Measurements from ENCODE around the gene PROX2. TPM values are rescaled to one million over a fixed set of nuclear protein-coding genes. Genes with fewer than 3 reads are reported as not detected.

Gene PROX2
- total RNA-seq, 2 experiments from 2014 or later, result 0.07 to 0.41 TPM

- Mint-ChIP-seq H3K9me3 (no peaks in the 10 kb centered on the region), H3K27me3 (ENCODE audit: low read depth) (no peaks in the 10 kb centered on the region), H3K27ac (no peak overlapping the region), H3K4me3 (peak overlapping the region; percentile 7), H3K4me1 (ENCODE audit: low read depth) (peaks cover 16% of the 10 kb centered on the region), H3K36me3 (ENCODE audit: low read depth) (no peaks in the 10 kb centered on the region)
- CTCF ChIA-PET, result interaction anchor here (0.6 to 2.9 kb wide), 8 partner anchors 8 to 221 kb away, joined by 3 to 18 read pairs (median 6); partner anchors contain the start of gene PROX2
- peak; percentile 64 for DNase-seq
- intact Hi-C loops (cut with micrococcal nuclease), result no loop called here
Observed at GRCh38 chr14:74867673-74868072, 8.3 kb downstream of the PROX2 start.

- Mint-ChIP-seq H3K4me1 (ENCODE audit: low read depth) (peaks cover 16% of the 10 kb centered on the region), H3K4me3 (no peak overlapping the region), H3K9me3 (no peaks in the 10 kb centered on the region), H3K36me3 (ENCODE audit: low read depth) (no peaks in the 10 kb centered on the region), H3K27me3 (ENCODE audit: low read depth) (no peaks in the 10 kb centered on the region), H3K27ac (no peak overlapping the region)
- CTCF ChIA-PET, result interaction anchor here (0.6 to 2.9 kb wide), 6 partner anchors 9 to 221 kb away, joined by 3 to 18 read pairs (median 6); partner anchors contain the start of gene PROX2
- no peak for DNase-seq
- intact Hi-C loops (cut with micrococcal nuclease), result no loop called here
Observed at GRCh38 chr14:74866708-74867389, 9.1 kb downstream of the PROX2 start.

- Mint-ChIP-seq H3K36me3 (ENCODE audit: low read depth) (no peaks in the 10 kb centered on the region), H3K4me1 (ENCODE audit: low read depth) (peaks cover 18% of the 10 kb centered on the region), H3K9me3 (no peaks in the 10 kb centered on the region), H3K27me3 (ENCODE audit: low read depth) (no peaks in the 10 kb centered on the region), H3K4me3 (no peak overlapping the region), H3K27ac (no peak overlapping the region)
- intact Hi-C loops (cut with micrococcal nuclease), result no loop called here
- CTCF ChIA-PET, result interaction anchor here (0.7 to 15.1 kb wide), 5 partner anchors 11 to 73 kb away, joined by 3 to 379 read pairs (median 5); no protein-coding TSS in a partner anchor
- no peak for DNase-seq
Observed at GRCh38 chr14:74865156-74865555, 10.8 kb downstream of the PROX2 start.

- no peak overlapping the region for H3K4me3 Mint-ChIP-seq
- no peaks in the 10 kb centered on the region for H3K36me3 Mint-ChIP-seq (ENCODE audit: low read depth)
- no peaks in the 10 kb centered on the region for H3K9me3 Mint-ChIP-seq
- H3K4me1 Mint-ChIP-seq (ENCODE audit: low read depth), result peaks cover 18% of the 10 kb centered on the region
- DNase-seq, result no peak
- CTCF ChIA-PET, result interaction anchor here (0.8 to 15.1 kb wide), 7 partner anchors 12 to 225 kb away, joined by 3 to 379 read pairs (median 5); partner anchors contain the start of gene PROX2
- no peak overlapping the region for H3K27ac Mint-ChIP-seq
- H3K27me3 Mint-ChIP-seq (ENCODE audit: low read depth), result no peaks in the 10 kb centered on the region
- intact Hi-C loops (cut with micrococcal nuclease), result no loop called here
Observed at GRCh38 chr14:74864198-74864597, 11.7 kb downstream of the PROX2 start.

- intact Hi-C loops (cut with micrococcal nuclease), result no loop called here
- CTCF ChIA-PET, result interaction anchor here (1.0 to 15.1 kb wide), 11 partner anchors 9 to 254 kb away, joined by 3 to 379 read pairs (median 40); partner anchors contain the start of gene PROX2
- Mint-ChIP-seq H3K27me3 (ENCODE audit: low read depth) (no peaks in the 10 kb centered on the region), H3K9me3 (no peaks in the 10 kb centered on the region), H3K4me1 (ENCODE audit: low read depth) (peaks cover 18% of the 10 kb centered on the region), H3K36me3 (ENCODE audit: low read depth) (no peaks in the 10 kb centered on the region), H3K4me3 (no peak overlapping the region), H3K27ac (no peak overlapping the region)
- DNase-seq, result no peak
Observed at GRCh38 chr14:74863274-74863673, 12.7 kb downstream of the PROX2 start.

- Mint-ChIP-seq H3K4me3 (no peak overlapping the region), H3K9me3 (no peaks in the 10 kb centered on the region), H3K36me3 (ENCODE audit: low read depth) (no peaks in the 10 kb centered on the region), H3K27ac (no peak overlapping the region), H3K4me1 (ENCODE audit: low read depth) (peaks cover 6% of the 10 kb centered on the region), H3K27me3 (ENCODE audit: low read depth) (no peaks in the 10 kb centered on the region)
- CTCF ChIA-PET, result interaction anchor here (0.6 to 15.1 kb wide), 37 partner anchors 9 to 700 kb away, joined by 3 to 379 read pairs (median 7); partner anchors contain the start of genes EIF2B2, MLH3, PROX2 and YLPM1
- intact Hi-C loops (cut with micrococcal nuclease), result loop anchor here (1.0 to 2.0 kb wide), 3 partner anchors 44 to 441 kb away; no protein-coding TSS in a partner anchor
- DNase-seq, result no peak
Observed at GRCh38 chr14:74861734-74862090, 14.2 kb downstream of the PROX2 start.

GRCh38 chr14:74860899-74861733 is 14.8 kb downstream of the PROX2 start:
- H3K36me3 Mint-ChIP-seq (ENCODE audit: low read depth), result no peaks in the 10 kb centered on the region
- no peak overlapping the region for H3K27ac Mint-ChIP-seq
- peaks cover 2% of the 10 kb centered on the region for H3K4me1 Mint-ChIP-seq (ENCODE audit: low read depth)
- CTCF ChIA-PET, result interaction anchor here (0.6 to 15.1 kb wide), 57 partner anchors 9 to 701 kb away, joined by 3 to 379 read pairs (median 5); partner anchors contain the start of genes EIF2B2, MLH3, PROX2 and RPS6KL1
- DNase-seq, result peak; percentile 97
- no peaks in the 10 kb centered on the region for H3K9me3 Mint-ChIP-seq
- no peaks in the 10 kb centered on the region for H3K27me3 Mint-ChIP-seq (ENCODE audit: low read depth)
- intact Hi-C loops (cut with micrococcal nuclease), result loop anchor here (1.0 to 2.0 kb wide), 3 partner anchors 44 to 442 kb away; no protein-coding TSS in a partner anchor
- no peak overlapping the region for H3K4me3 Mint-ChIP-seq

- DNase-seq, result no peak
- Mint-ChIP-seq H3K27me3 (ENCODE audit: low read depth) (no peaks in the 10 kb centered on the region), H3K9me3 (no peaks in the 10 kb centered on the region), H3K4me1 (ENCODE audit: low read depth) (peaks cover 2% of the 10 kb centered on the region), H3K36me3 (ENCODE audit: low read depth) (no peaks in the 10 kb centered on the region), H3K27ac (no peak overlapping the region), H3K4me3 (no peak overlapping the region)
- CTCF ChIA-PET, result interaction anchor here (0.6 to 15.1 kb wide), 35 partner anchors 7 to 443 kb away, joined by 3 to 379 read pairs (median 7); partner anchors contain the start of genes EIF2B2, LTBP2, PROX2 and YLPM1
- intact Hi-C loops (cut with micrococcal nuclease), result loop anchor here (2.0 kb wide), 1 partner anchor 443 kb away; no protein-coding TSS in a partner anchor
Observed at GRCh38 chr14:74859757-74860552, 16.0 kb downstream of the PROX2 start.

- Mint-ChIP-seq H3K4me1 (ENCODE audit: low read depth) (peaks cover 12% of the 10 kb centered on the region), H3K4me3 (no peak overlapping the region), H3K36me3 (ENCODE audit: low read depth) (no peaks in the 10 kb centered on the region), H3K9me3 (no peaks in the 10 kb centered on the region), H3K27me3 (ENCODE audit: low read depth) (no peaks in the 10 kb centered on the region), H3K27ac (no peak overlapping the region)
- DNase-seq, result no peak
- intact Hi-C loops (cut with micrococcal nuclease), result no loop called here
- CTCF ChIA-PET, result interaction anchor here (0.7 to 15.1 kb wide), 8 partner anchors 9 to 249 kb away, joined by 3 to 379 read pairs (median 5); no protein-coding TSS in a partner anchor
Observed at GRCh38 chr14:74858022-74858421, 17.9 kb downstream of the PROX2 start.

GRCh38 chr14:74856366-74856765 is 19.6 kb downstream of the PROX2 start:
- no peak for DNase-seq
- Mint-ChIP-seq H3K4me1 (ENCODE audit: low read depth) (peaks cover 17% of the 10 kb centered on the region), H3K4me3 (no peak overlapping the region), H3K27ac (no peak overlapping the region), H3K9me3 (no peaks in the 10 kb centered on the region), H3K27me3 (ENCODE audit: low read depth) (no peaks in the 10 kb centered on the region), H3K36me3 (ENCODE audit: low read depth) (no peaks in the 10 kb centered on the region)
- intact Hi-C loops (cut with micrococcal nuclease), result no loop called here
- CTCF ChIA-PET, result interaction anchor here (0.6 to 15.1 kb wide), 10 partner anchors 14 to 232 kb away, joined by 3 to 379 read pairs (median 4); no protein-coding TSS in a partner anchor

GRCh38 chr14:74855945-74856344 is 20.0 kb downstream of the PROX2 start:
- no peak for DNase-seq
- Mint-ChIP-seq H3K36me3 (ENCODE audit: low read depth) (no peaks in the 10 kb centered on the region), H3K27me3 (ENCODE audit: low read depth) (no peaks in the 10 kb centered on the region), H3K4me3 (no peak overlapping the region), H3K27ac (no peak overlapping the region), H3K4me1 (ENCODE audit: low read depth) (peaks cover 19% of the 10 kb centered on the region), H3K9me3 (no peaks in the 10 kb centered on the region)
- intact Hi-C loops (cut with micrococcal nuclease), result no loop called here
- CTCF ChIA-PET, result interaction anchor here (0.6 to 15.1 kb wide), 7 partner anchors 14 to 233 kb away, joined by 3 to 379 read pairs (median 4); no protein-coding TSS in a partner anchor
